MG63 (cell line): ENCODE results near the gene TOR1A. TPM values are rescaled to one million over a fixed set of nuclear protein-coding genes. Genes with fewer than 3 reads are reported as not detected.

Experiments used
- DNase-seq: peaks from one replicate; pipeline ENCODE4 v3.0.0-alpha.2; 2020
- H3K27me3 ChIP-seq: fragments of 250-450 bp; sonication (Bioruptor Pico); 2 replicates; pipeline ENCODE4 v1.5.1; 2020; ENCODE audit warnings: mild to moderate bottlenecking, moderate library complexity
- H3K36me3 ChIP-seq: fragments of 250-450 bp; sonication (Bioruptor Pico); 2 replicates; pipeline ENCODE4 v1.5.1; 2020; ENCODE audit warnings: mild to moderate bottlenecking, moderate library complexity
- H3K4me3 ChIP-seq: fragments of 250-450 bp; sonication (Bioruptor Pico); 2 replicates; pipeline ENCODE4 v1.5.1; 2020; ENCODE audit warnings: mild to moderate bottlenecking, moderate library complexity
- H3K9me3 ChIP-seq: fragments of 250-450 bp; sonication (Bioruptor Pico); 2 replicates; pipeline ENCODE4 v1.5.1; 2020; ENCODE audit warnings: mild to moderate bottlenecking, moderate library complexity
- total RNA-seq: library from RNA; depleted of rRNA; stranded (reverse); fragments of >200 nt; shearing (Covaris generic); gene quantifications from 2 replicates; pipeline ENCODE4 v1.2.3, GENCODE V29; 2014; ENCODE audit warnings: low replicate concordance

The TOR1A gene
- total RNA-seq, 1 experiment from 2014 or later: 32.1 TPM

DNA sequence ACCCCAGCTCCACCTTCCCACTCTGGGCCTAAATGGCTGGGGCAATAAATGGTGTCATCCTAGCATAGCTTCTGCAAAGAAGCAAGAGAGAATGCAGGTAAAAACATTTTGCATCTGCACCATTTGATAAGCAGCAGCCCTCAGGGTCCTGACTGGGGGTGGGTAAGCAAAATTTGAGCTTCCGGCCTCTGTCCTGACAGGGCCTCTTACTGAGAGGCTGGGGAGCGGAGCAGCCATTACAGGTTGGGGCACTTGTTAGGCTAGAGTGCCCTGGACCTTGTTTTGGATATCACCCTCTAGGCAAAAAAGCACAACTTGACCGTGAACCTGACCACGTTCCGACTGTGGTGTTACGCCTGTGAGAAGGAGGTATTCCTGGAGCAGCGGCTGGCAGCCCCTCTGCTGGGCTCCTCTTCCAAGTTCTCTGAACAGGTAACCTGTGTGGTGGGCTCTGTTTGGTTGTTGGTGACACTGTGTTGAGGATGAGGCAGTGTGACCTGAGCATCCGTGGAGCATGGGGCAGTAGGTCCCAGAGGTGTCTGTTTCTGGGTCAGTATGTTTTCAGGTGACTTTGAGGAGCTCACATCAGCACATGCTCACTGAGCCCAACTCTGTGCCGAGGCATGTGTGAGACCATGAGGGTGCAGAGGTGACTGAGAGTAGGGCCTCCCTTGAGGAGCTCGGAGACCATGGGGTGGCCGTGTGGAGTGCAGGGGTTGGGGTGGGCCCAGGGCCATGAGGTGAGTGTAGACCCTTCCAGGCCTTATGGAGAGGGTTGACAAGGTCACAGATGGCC, 34.4 kb upstream of the TOR1A start:
- no peak overlapping the region for H3K4me3 ChIP-seq
- no peaks in the 10 kb centered on the region for H3K27me3 ChIP-seq
- no peak for DNase-seq
- 0 out of 2 replicates have a peak, but pooled peaks cover 5% of the 10 kb centered on the region for H3K36me3 ChIP-seq
- no peaks in the 10 kb centered on the region for H3K9me3 ChIP-seq

DNA sequence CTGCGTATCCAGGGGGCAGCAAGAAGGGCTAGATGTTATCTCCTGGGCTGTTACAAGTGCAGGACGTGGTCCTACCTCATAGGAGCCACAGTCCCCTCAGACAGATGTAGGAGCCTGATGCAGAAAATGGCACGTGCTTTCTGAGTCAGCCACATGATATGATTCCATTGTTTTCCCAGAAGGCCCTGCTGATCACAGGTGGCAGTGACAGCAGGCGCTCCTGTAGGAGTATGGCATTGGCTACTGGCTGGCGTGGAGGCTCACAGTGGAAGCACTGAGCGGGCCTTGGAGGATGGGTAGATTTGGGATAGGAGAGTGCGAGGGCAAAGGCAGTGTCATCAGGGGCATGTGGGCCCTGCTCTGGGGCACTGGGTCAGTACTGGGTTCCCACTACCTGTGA, 33.3 kb upstream of the TOR1A start:
- H3K4me3 ChIP-seq: no peak overlapping the region
- peaks cover 14% of the 10 kb centered on the region; the same call in 1 of the 2 replicates for H3K36me3 ChIP-seq
- DNase-seq: no peak
- H3K27me3 ChIP-seq: no peaks in the 10 kb centered on the region
- H3K9me3 ChIP-seq: no peaks in the 10 kb centered on the region

DNA sequence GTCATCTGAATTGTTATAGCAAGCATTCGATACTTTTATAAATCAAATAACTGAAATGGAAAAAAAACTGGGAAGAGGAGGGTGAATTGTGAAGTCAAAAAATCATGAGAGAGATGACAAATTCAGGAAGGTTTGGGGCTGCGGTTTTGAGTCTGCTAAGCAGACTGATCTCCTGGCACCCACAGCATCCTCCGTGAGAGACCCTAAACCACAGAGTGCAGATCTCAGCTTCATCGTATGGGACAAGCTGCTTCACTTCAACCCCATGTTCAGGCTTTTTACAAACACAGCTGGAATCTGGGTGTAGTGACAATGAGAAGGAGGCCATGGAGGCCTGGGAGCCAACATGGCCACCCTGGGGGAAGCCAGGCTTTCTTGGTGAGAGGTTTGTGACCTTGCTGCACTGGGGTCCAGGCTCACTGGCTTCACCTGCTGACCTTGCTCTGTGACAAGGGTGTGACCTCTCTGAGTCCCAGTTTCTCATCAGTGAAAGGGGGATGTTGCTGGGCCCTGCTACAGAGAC, 30.7 kb upstream of the TOR1A start:
- no peak for DNase-seq
- Histone ChIP-seq H3K4me3 (no peak overlapping the region), H3K36me3 (peaks cover 10% of the 10 kb centered on the region; the same call in 1 of the 2 replicates), H3K27me3 (no peaks in the 10 kb centered on the region), H3K9me3 (no peaks in the 10 kb centered on the region)

DNA sequence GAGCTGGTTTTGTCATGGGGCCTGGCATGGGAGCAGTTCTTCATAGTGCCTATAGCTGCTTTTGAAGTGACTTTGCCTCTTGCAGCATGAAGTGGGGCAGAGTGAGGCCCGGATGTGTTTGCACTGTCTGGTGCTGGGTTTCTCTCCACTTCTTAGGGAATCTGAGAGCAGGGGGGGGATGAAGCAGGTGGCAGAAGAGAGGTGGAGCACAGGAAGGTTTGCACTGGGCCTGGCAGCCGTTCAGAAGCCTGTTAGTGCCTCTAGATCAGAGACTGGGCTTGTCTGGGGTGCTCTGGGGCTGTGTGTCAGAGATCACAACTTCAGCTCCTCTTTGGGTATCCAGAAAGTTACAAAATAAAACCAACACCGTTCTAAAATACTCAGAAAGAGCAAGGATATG, 29.7 kb upstream of the TOR1A start:
- Histone ChIP-seq H3K4me3 (no peak overlapping the region), H3K9me3 (no peaks in the 10 kb centered on the region), H3K27me3 (no peaks in the 10 kb centered on the region), H3K36me3 (peaks cover 10% of the 10 kb centered on the region; the same call in 1 of the 2 replicates)
- DNase-seq: no peak

DNA sequence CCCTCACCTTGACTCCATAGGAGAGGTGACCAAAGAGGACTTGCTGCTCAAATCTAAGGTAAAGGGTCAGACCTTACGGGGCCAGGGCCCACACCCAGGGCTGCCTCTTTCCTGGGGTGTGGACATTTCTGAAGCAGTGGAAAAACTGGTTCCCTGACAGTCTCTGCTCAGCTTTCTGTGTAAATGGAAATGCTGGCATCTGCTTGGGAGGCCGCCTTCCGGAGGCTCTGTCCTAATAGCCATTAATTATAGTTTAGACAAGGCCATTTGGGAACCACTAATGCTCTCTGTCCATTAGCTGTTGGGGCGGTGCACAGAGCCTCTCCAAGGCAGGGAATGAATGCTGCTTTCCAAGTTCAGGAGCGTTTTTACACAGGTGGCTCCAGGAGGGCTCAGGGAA, 28.6 kb upstream of the TOR1A start:
- peaks cover 10% of the 10 kb centered on the region; the same call in 1 of the 2 replicates for H3K36me3 ChIP-seq
- DNase-seq: no peak
- H3K27me3 ChIP-seq: no peaks in the 10 kb centered on the region
- H3K9me3 ChIP-seq: no peaks in the 10 kb centered on the region
- H3K4me3 ChIP-seq: no peak overlapping the region

DNA sequence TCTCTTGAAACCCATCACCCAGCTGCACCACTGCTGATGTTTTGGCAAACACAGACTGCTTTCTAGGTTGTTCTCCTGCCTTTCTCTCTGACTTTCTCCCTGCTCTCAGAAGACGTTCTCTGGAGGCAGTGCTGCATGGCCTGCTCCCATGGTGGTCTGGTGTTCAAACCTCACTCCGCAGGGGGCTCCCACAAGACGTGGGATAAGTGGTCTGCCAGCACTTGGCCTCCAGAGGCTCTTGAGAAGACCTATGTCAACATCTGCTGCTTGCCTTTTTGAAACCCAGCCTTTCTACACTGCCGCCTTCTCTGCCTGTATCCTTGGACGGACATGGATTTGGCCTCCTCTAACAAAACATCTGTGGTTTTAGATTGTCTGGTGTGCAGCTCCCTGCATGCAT, 27.9 kb upstream of the TOR1A start:
- Histone ChIP-seq H3K36me3 (peaks cover 10% of the 10 kb centered on the region; the same call in 1 of the 2 replicates), H3K27me3 (no peaks in the 10 kb centered on the region), H3K9me3 (no peaks in the 10 kb centered on the region), H3K4me3 (no peak overlapping the region)
- no peak for DNase-seq

DNA sequence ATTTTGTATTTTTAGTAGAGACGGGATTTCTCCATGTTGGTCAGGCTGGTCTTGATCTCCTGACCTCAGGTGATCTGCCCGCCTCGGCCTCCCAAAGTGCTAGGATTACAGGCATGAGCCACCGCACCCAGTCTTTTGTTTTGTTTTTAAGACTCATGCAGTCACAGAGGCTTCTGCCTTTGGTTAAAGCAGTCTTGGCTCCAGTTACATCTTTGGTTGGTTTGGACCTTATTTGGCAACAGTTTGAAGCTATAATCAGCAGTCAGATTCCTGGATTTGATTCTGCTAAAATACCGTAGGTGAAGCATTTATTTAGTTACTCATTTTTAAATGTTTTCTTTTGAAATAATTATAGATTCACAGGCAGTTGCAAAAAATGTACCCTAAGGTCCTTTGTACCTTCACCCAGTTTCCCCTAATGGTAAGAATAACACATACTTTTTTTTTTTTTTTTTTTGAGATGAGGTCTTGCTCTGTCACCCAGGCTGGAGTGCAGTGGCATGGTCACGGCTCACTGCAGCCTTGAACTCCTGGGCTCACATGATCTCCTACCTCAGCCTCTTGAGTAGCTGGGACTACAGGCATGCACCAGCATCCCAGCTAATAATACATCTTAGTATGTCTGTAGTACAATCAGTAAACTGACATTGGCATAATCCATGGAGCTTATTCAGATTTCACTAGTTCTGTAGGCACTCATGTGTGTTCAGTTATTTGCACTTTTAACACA, 27.1 kb upstream of the TOR1A start:
- no peaks in the 10 kb centered on the region for H3K9me3 ChIP-seq
- DNase-seq: no peak
- peaks cover 10% of the 10 kb centered on the region; the same call in 1 of the 2 replicates for H3K36me3 ChIP-seq
- no peaks in the 10 kb centered on the region for H3K27me3 ChIP-seq
- no peak overlapping the region for H3K4me3 ChIP-seq

DNA sequence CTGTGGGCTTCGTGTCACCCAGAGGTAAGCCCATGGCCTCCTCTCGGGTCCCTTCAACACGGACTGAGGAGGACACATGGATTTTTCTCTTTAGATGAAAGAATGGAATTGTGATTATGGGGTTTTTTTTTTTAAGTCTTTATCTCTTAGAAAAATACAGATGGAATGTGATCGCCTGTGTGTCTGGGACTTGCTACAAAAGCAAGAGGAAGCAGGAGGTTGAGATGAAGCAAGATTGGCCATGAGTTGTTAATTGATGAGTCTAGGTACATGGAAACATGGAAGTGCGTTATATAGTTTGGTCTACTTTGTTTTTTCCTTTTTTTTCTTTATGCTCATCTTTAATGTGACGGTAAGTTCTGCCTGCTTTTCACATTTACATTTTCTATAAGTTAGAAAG, 26.0 kb upstream of the TOR1A start:
- Histone ChIP-seq H3K36me3 (peaks cover 10% of the 10 kb centered on the region; the same call in 1 of the 2 replicates), H3K9me3 (no peaks in the 10 kb centered on the region), H3K4me3 (no peak overlapping the region), H3K27me3 (no peaks in the 10 kb centered on the region)
- DNase-seq: no peak

DNA sequence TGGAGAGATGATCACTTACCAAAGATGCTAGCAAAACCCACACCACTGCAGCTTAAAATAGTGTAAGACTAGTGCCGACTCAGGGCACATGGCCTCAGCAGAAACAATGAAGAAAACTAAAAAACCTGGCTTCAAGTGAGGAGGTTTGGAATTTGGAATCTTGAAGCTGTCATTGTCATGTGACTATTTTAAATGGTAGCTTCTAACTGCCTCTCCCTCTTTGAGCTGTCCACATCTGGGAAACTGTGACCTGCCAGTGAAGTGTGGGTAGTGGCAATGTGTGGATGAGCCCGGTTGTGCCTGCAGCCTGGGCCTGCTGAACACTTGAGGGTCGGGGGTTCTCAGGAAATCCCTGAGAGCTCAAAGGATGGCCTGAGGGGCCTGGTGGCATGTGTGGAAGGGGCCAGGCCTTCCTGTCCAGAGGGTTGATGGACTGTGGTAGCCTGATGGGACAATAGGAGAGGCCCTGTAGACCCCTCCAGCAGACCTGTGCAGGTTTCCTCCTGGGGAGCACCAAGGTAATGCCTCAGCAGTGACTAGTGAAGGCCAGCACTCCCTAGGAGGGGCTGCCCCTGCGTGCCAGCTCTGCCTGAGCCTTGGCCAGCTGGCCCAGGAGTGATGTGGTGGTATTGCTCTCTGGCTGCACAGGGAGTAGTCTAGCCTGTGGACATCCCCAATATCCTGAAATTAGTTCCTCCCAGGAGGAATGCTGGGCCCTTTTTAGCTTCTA, 24.9 kb upstream of the TOR1A start:
- no peaks in the 10 kb centered on the region for H3K27me3 ChIP-seq
- H3K36me3 ChIP-seq: peaks cover 10% of the 10 kb centered on the region; the same call in 1 of the 2 replicates
- H3K9me3 ChIP-seq: no peaks in the 10 kb centered on the region
- no peak overlapping the region for H3K4me3 ChIP-seq
- DNase-seq: no peak

DNA sequence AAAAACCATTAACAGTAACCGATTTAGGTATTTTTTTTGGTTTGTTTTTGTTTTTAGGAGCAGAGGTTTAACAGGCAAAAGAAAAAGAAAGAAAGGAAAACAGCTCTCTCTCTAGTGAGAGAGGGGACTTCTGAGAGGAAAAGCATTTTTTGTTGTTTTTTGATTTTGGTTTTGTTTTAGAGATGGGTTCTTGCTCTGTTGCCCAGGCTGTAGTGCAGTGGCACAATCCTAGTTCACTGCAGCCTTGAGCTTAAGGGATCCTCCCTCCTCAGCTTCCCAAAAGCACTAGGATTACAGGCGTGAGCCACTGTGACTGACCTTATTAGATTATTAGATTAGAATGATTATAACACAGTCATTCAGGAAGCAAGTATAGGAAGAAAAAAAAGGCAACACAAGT, 21.4 kb upstream of the TOR1A start:
- no peaks in the 10 kb centered on the region for H3K27me3 ChIP-seq
- no peak for DNase-seq
- H3K9me3 ChIP-seq: no peaks in the 10 kb centered on the region
- no peaks in the 10 kb centered on the region for H3K36me3 ChIP-seq
- H3K4me3 ChIP-seq: no peak overlapping the region

DNA sequence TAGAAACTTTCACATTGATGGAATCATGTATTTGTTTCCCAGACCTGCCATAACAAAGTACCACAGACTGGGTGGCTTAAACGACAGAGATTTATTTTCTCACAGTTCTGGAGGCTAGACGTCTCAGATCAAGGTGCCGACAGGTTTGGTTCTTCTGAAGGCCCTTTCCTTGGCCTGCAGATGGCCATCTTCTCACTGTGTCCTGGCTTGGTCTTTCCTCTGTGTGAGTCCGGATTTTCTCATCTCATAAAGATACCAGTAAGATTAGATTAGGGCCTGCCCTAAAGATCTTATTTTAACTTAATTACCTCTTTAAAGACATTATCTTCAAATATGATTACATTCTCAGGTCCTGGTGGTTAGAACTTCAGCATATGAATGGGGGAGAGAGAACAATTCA, 17.1 kb upstream of the TOR1A start:
- no peaks in the 10 kb centered on the region for H3K9me3 ChIP-seq
- no peaks in the 10 kb centered on the region for H3K27me3 ChIP-seq
- no peaks in the 10 kb centered on the region for H3K36me3 ChIP-seq
- H3K4me3 ChIP-seq: no peak overlapping the region
- no peak for DNase-seq

DNA sequence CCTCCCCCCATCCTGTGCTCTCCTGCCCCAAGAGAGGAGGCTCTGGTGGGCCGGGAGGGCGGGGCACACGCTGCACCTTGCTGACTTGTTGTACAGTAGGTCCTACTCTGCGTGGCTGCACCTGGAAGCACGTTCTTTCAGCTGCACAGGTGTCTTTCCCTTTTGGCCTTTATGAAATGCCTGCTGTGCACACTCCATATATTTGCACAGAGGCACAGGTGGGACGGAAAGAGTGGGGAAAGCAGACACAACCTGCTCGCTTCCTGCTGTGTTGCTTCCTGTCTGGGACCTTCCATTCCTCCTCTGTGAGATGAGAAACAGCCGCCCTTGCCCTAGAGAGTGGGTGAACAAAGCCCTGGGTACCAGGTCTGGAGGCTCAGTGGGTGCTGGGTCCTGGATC, 16.1 kb upstream of the TOR1A start:
- Histone ChIP-seq H3K36me3 (no peaks in the 10 kb centered on the region), H3K27me3 (no peaks in the 10 kb centered on the region), H3K4me3 (no peak overlapping the region), H3K9me3 (no peaks in the 10 kb centered on the region)
- DNase-seq: no peak

DNA sequence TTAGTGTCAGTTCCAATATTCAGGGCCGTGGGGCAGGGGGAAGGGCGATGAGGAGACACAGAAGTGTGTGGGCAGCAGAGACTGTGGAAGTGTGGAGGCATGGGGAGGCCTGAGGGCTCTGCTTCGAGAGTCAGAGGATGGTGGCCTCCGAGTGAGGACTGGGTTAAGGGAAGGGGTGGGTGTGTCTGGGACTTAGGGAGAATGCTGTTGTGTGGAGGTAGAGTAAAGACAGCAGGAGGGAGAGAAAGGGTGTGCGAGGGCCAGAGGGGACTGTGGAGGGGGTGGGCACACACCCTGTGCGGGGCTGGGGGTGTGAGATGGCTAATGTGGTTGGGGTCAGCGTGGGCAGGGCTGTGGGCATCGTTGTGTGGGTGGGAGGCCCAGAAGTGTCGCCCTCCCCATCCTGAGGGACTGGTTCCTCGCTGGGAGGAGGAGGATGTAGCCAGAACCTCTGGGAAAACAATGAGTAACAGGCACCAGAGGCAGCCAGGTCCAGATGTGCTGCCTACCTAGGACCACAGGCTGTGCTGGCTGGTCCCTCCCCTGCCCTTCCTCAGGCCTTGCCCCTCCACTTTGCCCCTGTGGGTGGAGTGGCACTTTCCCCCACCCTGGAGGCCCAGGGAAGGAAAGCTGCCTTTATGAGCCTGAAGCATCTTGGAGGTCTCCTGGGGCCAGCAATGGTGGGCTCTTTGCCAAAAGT, 15.5 kb upstream of the TOR1A start:
- H3K9me3 ChIP-seq: no peaks in the 10 kb centered on the region
- no peak for DNase-seq
- H3K36me3 ChIP-seq: no peaks in the 10 kb centered on the region
- no peak overlapping the region for H3K4me3 ChIP-seq
- H3K27me3 ChIP-seq: no peaks in the 10 kb centered on the region

DNA sequence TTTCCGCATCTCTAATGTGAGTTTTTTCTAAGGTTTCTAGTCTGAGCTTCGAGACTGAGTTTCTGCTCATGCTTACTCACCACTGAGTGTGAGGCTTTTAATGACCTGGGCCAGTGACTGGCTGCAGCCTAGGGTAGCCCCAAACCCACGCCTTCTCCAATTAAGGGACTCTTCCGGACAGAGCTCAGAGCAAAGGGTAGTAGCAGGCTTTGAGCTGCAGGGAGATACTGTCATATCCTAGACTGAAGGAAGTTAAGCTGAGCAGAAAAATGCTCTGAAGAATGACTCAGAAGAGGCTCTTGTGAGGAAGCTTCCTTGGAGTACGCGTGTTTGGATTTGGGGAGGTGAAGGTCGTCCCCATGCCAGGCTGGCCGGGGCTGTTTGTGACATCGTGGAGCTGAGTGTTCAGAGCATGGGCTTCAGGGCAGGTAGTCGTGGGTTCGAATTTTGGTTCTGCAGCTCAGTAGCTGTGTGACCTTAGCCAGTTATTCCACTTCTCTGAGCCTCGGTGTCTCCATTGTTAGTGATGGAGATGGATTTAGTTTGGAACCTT, 14.8 kb upstream of the TOR1A start:
- no peaks in the 10 kb centered on the region for H3K27me3 ChIP-seq
- no peaks in the 10 kb centered on the region for H3K9me3 ChIP-seq
- DNase-seq: peak; percentile 43
- no peak overlapping the region for H3K4me3 ChIP-seq
- no peaks in the 10 kb centered on the region for H3K36me3 ChIP-seq

DNA sequence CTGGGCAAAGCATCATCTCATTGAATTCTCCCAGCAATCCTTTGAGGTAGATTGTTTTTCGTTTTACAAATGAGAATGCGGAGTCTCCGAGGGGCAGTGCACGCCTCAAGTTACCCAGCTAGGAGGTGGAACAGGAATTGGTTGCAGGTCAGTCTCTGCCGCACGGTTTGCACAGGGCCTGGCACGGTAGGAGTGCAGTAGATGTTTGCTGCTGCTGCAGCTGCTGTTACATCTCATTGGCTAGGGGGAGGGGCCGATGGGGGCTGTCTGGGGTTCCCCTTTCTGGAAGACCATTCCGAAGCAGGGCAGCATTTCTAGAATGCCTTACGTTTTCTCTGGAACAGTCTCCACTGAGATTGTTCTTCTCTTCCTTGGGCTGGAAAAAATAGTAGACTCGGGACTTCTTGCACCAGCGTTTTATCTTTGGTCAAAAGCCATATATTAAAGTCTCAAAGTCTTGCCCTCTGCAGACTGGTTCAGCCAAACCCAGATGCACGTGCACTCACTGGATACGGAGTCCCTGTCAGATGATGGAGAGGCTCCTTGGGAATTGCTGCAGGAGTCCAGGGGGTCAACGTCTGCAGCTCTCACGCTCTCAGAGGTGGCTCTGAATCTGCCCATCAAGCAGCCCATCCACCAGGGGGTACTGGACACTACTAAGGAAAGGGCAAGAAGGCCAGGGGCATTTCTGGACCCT, 12.5 kb upstream of the TOR1A start:
- Histone ChIP-seq H3K27me3 (no peaks in the 10 kb centered on the region), H3K36me3 (peaks cover 17% of the 10 kb centered on the region), H3K9me3 (no peaks in the 10 kb centered on the region), H3K4me3 (peak overlapping the region; percentile 77)
- no peak for DNase-seq

DNA sequence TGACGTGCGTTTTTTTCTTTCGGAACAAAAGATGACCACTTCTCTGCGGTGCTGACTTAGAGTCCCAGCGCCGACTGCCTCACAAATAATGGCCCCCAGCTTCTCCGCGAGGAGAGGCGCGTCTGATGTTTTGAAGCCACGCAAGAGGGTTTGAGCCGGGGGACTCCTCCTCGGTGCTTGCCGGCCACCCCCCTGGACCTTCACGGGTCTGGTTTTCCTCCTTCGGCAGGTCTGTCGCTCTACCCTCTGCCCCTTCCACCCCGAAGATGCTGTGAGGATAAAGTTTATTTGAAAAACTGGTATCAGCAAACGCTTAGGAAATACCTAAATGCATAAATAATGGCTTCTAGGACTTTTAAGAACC, 11.9 kb upstream of the TOR1A start:
- no peak for DNase-seq
- Histone ChIP-seq H3K4me3 (peak overlapping the region; percentile 77), H3K36me3 (peaks cover 23% of the 10 kb centered on the region), H3K9me3 (no peaks in the 10 kb centered on the region), H3K27me3 (no peaks in the 10 kb centered on the region)
